A673 (cell line): ENCODE results near the gene MT2A. TPM values are rescaled to one million over a fixed set of nuclear protein-coding genes. Genes with fewer than 3 reads are reported as not detected.

ENCODE experiments used
- BruUV-seq: library from RNA; stranded (reverse); fragments of 400-500 nt; replicated peaks from 2 replicates; lab custom pipeline; 2021; lab: Mats Ljungman, UMichigan
- CTCF ChIA-PET: fragments of 300-600 bp; sonication (Branson Sonifier 250); formaldehyde crosslinking; loops from one replicate; lab custom pipeline; 2022; ENCODE audit warnings: antibody characterized with exemption; lab: Charles Lee
- POLR2A ChIA-PET: fragments of 300-600 bp; sonication (Branson Sonifier 250); formaldehyde crosslinking; loops from one replicate; lab custom pipeline; 2022; ENCODE audit warnings: antibody characterized with exemption; ENCODE audit not compliant: low non-redundant PET; lab: Charles Lee
- DNase-seq: peaks from one replicate; pipeline ENCODE4 v3.0.0-alpha.2; 2015; ENCODE audit warnings: low spot score
- H3K27ac ChIP-seq: fragments of 200-600 bp; sonication (generic); 2 replicates; pipeline ENCODE4 v1.5.1; 2016; ENCODE audit warnings: mixed run types, low read depth, mild to moderate bottlenecking, mixed read lengths, antibody characterized with exemption, low read length; ENCODE audit not compliant: poor library complexity, severe bottlenecking
- H3K27me3 ChIP-seq: fragments of 200-600 bp; sonication (generic); replicated peaks from 2 replicates; pipeline ENCODE4 v1.6.1; 2017; ENCODE audit warnings: mixed run types, low read depth, mild to moderate bottlenecking, mixed read lengths, antibody characterized with exemption, low read length; ENCODE audit not compliant: insufficient read depth, poor library complexity
- H3K36me3 ChIP-seq: fragments of 200-600 bp; sonication (generic); 2 replicates; pipeline ENCODE4 v1.6.1; 2016; ENCODE audit warnings: mixed run types, mild to moderate bottlenecking, mixed read lengths, antibody characterized with exemption, low read length; ENCODE audit not compliant: insufficient read depth, poor library complexity, severe bottlenecking
- H3K4me1 ChIP-seq: fragments of 200-600 bp; sonication (generic); 2 replicates; pipeline ENCODE4 v1.6.1; 2017; ENCODE audit warnings: mixed run types, mild to moderate bottlenecking, mixed read lengths, antibody characterized with exemption, low read length; ENCODE audit not compliant: insufficient read depth, poor library complexity, severe bottlenecking
- H3K4me3 ChIP-seq: fragments of 200-600 bp; sonication (generic); 2 replicates; pipeline ENCODE4 v1.5.1; 2016; ENCODE audit warnings: low read depth, mixed run types, mild to moderate bottlenecking, mixed read lengths, low read length; ENCODE audit not compliant: poor library complexity, severe bottlenecking
- H3K9me3 ChIP-seq: fragments of 200-600 bp; sonication (generic); 2 replicates; pipeline ENCODE4 v1.6.1; 2016; ENCODE audit warnings: mixed run types, low read depth, mild to moderate bottlenecking, mixed read lengths, antibody characterized with exemption, low read length; ENCODE audit not compliant: poor library complexity, severe bottlenecking
- EZH2 ChIP-seq: fragments of 200-600 bp; sonication (generic); IDR thresholded peaks from 2 replicates; pipeline ENCODE4 v1.6.1; 2017; ENCODE audit warnings: borderline replicate concordance, low read depth, mild to moderate bottlenecking, mixed read lengths, antibody characterized with exemption, low read length; ENCODE audit not compliant: poor library complexity, severe bottlenecking
- intact Hi-C: fragments of 100-400 bp; cut with micrococcal nuclease; formaldehyde crosslinking; loops from one replicate; pipeline ENCODE4 v1.10.0; 2022; ENCODE audit not compliant: unreplicated experiment
- total RNA-seq: library from RNA; stranded (reverse); gene quantifications from 2 replicates; pipeline ENCODE4 v1.2.3, GENCODE V29; 2021
- TF ChIP-seq, protein P1 (sequence below): fragments of 300-800, 200-600 bp; sonication (generic); conservative IDR thresholded peaks from 2 replicates; pipeline ENCODE4 v1.5.1; 2017; ENCODE audit warnings: low read depth, mild to moderate bottlenecking, antibody characterized with exemption, low read length, moderate library complexity, mixed read lengths

MT2A gene
- total RNA-seq, 1 experiment from 2014 or later = 218 TPM

DNA sequence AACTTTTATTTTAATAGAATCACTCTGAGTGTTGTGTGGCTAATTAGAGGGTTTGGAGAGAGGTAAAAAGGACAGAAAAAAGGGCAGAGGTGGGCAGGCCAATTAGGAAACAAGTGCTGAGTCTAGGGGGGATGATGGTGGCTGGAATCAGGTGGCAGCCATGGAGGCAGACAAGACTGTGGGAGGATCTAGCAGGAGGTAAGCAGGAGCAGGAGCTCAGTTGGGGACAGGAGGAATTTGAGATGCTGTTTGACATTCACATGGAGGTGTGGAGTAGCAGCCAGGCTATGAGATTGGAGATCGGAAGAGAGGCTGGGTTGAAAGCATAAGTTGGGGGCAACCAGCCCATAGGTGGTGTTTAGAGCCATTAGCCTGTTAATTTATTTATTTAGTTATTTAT lies 47.3 kb upstream of the MT2A start:
- intact Hi-C loops = no loop called here
- H3K27ac ChIP-seq = no peak overlapping the region
- DNase-seq = no peak
- H3K9me3 ChIP-seq = no peaks in the 10 kb centered on the region
- H3K27me3 ChIP-seq = peaks cover 6% of the 10 kb centered on the region
- ChIA-PET CTCF (no interaction called here), POLR2A (no interaction called here)
- H3K4me3 ChIP-seq = no peak overlapping the region
- no TSS peak for BruUV-seq
- no peaks in the 10 kb centered on the region for H3K4me1 ChIP-seq
- TF ChIP-seq EZH2 = no peak
- TF ChIP-seq, protein P1, sequence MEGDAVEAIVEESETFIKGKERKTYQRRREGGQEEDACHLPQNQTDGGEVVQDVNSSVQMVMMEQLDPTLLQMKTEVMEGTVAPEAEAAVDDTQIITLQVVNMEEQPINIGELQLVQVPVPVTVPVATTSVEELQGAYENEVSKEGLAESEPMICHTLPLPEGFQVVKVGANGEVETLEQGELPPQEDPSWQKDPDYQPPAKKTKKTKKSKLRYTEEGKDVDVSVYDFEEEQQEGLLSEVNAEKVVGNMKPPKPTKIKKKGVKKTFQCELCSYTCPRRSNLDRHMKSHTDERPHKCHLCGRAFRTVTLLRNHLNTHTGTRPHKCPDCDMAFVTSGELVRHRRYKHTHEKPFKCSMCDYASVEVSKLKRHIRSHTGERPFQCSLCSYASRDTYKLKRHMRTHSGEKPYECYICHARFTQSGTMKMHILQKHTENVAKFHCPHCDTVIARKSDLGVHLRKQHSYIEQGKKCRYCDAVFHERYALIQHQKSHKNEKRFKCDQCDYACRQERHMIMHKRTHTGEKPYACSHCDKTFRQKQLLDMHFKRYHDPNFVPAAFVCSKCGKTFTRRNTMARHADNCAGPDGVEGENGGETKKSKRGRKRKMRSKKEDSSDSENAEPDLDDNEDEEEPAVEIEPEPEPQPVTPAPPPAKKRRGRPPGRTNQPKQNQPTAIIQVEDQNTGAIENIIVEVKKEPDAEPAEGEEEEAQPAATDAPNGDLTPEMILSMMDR = no peak
- H3K36me3 ChIP-seq = no peaks in the 10 kb centered on the region

DNA sequence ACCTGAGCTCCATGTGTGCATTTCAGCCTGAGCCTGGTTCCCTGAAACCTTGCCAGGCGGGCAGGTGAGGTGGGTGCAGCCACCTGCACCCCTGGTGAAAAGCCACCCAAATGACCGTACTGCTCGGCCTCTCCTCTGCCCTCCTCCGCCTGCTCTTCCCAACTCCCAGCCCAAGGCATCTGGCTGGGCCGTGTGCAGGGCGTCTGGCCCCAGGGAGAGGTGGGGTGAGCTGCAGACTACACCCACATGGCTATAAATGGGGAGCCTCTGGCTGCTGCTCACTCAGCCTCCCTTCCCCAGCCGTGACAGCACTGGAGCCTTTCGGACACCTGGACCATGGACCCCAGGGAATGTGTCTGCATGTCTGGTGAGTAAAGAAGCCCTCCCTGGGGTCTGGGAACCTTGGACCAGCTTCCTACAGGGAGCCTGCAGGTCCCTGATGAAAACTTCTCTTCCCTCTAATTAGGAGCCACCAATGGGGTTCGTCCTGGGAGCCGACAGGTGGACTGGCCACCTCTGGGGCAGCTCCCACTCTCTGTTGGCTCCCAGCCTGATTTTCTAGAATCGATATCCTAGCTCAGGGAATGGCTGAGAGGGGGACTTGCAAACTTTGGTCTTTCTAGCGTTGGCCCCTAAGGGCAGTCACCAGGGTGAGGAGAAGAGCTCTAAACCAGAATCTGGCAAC lies 43.4 kb upstream of the MT2A start, which contains the start of gene MT4:
TSS of gene MT4 (plus strand) at position 281 of the 685 bp plus-strand sequence. CDS start at position 337, 56 bp downstream.
- H3K27ac ChIP-seq = no peak within 1 kb of the TSS
- intact Hi-C loops = no loop called here
- TF ChIP-seq, protein P1 = no peak
- TF ChIP-seq EZH2 = no peak
- BruUV-seq = no TSS peak
- no peak for DNase-seq
- H3K4me3 ChIP-seq = no peak within 1 kb of the TSS
- H3K9me3 ChIP-seq = no peaks in the 10 kb centered on the region
- H3K4me1 ChIP-seq = no peaks in the 10 kb centered on the region
- peaks cover 3% of the 10 kb centered on the region for H3K27me3 ChIP-seq
- CTCF ChIA-PET = no interaction called here
- H3K36me3 ChIP-seq = no peaks in the 10 kb centered on the region
- POLR2A ChIA-PET = no interaction called here

DNA sequence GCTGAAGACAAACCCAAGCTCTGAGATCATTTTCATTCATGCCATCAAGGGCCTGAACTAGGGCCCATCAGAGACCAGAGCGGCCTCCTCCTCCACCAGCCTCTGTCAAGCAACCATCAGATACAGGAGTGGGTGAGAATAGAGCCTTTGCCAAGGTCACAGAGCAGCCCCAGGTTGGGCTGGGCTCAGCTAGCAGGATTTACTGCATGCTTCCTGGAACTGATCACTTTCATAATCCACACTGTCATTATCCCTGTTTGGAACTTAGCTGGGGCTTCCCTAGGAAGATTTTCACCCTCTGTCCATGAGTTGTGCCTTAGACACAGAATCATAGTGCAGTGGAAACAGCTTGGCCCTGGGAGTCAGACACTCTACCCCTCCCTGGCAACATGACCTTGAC lies 38.4 kb upstream of the MT2A start:
- BruUV-seq = no TSS peak
- H3K36me3 ChIP-seq = no peaks in the 10 kb centered on the region
- no peak overlapping the region for H3K27ac ChIP-seq
- peaks cover 3% of the 10 kb centered on the region for H3K27me3 ChIP-seq
- CTCF ChIA-PET = no interaction called here
- H3K9me3 ChIP-seq = no peaks in the 10 kb centered on the region
- no peak overlapping the region for H3K4me3 ChIP-seq
- no peaks in the 10 kb centered on the region for H3K4me1 ChIP-seq
- no peak for TF ChIP-seq EZH2
- TF ChIP-seq, protein P1 = no peak
- intact Hi-C loops = no loop called here
- POLR2A ChIA-PET = interaction anchor here (0.6 kb wide), 1 partner anchor 42 kb away, joined by 3 read pairs; no protein-coding TSS in a partner anchor
- no peak for DNase-seq
